ENCODE measurements around the gene PTPRT.
A peak's percentile ranks its signal among the peaks of the same experiment; 100 is the strongest.

PTPRT gene

DNA sequence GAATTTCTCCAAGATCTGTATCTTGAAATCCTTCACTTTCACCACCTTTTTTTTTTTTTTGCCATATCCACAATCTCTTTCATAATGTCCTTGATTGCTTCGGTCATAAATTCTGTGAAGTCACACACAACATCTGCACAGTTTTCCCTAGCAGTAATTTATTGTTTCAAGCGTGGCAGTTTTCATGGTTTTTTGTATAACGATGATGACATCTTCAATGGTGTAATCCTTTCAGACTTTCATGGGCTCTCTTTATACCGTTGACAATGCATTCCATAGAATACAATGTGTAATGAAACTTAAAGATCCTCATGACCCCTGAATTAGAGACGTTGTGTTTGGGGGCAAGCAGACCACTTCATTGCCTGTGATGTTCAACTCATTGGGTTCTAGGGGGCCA lies 693.1 kb downstream of the PTPRT start:
- TF ChIP-seq TAF1 (IDR thresholded peaks at IDR 0.05; ENCODE audit: borderline replicate concordance, low read depth, low read length) (no peak), POLR2AphosphoS5 (IDR thresholded peaks at IDR 0.05; ENCODE audit: low read depth, low read length) (no peak), POLR2A (IDR thresholded peaks at IDR 0.05; ENCODE audit: low read depth, low read length) (no peak)
- FAIRE-seq = no peak
- DNase-seq (ENCODE audit: insufficient read length) = no peak

DNA sequence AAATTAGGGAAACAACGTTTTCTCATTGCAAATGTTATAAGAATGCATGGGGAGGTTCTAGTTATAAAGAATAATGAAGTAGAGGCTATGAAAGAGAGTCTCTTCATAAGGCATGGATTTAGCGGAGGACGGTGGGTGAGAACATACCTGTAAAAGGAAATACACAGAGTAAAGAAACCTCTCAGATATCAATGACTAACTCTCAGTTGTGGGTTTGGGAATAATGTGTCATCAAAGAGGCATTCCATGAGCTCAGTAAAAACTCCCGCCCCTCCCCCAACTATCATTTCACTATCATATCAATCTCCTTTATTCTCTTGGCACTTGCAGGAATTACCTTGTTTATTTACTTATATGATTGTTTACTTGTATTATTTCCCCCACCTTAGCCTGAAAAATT lies 695.4 kb downstream of the PTPRT start:
- no peak for DNase-seq (ENCODE audit: insufficient read length)
- no peak for TF ChIP-seq POLR2A (IDR thresholded peaks at IDR 0.05; ENCODE audit: low read depth, low read length)
- TF ChIP-seq TAF1 (IDR thresholded peaks at IDR 0.05; ENCODE audit: borderline replicate concordance, low read depth, low read length) = no peak
- no peak for TF ChIP-seq POLR2AphosphoS5 (IDR thresholded peaks at IDR 0.05; ENCODE audit: low read depth, low read length)

DNA sequence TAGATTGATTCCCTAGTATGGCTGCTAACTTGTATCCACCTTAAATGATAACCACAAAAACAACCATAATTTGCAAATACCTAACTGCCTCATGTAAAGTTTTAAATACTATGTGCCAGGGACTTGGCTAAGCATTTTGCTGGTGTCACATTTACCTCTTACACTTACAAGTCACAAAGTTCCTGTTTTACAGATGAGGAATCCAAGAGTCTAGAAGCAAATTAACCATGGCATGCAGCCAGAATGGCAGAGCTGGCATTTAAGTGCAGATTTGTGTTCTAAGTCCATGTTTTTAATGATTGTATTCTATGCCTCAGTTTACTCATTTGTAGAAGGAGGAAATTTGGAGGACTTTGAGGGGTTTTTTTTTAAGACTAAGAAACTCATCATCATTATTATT lies 696.7 kb downstream of the PTPRT start:
- FAIRE-seq = no peak
- TF ChIP-seq POLR2AphosphoS5 (IDR thresholded peaks at IDR 0.05; ENCODE audit: low read depth, low read length) = no peak
- TF ChIP-seq POLR2A (IDR thresholded peaks at IDR 0.05; ENCODE audit: low read depth, low read length) = no peak
- no peak for TF ChIP-seq TAF1 (IDR thresholded peaks at IDR 0.05; ENCODE audit: borderline replicate concordance, low read depth, low read length)
- no peak for DNase-seq (ENCODE audit: insufficient read length)

More for the DNA sequence above, 695.4 kb downstream of the PTPRT start:
- FAIRE-seq = no peak

DNA sequence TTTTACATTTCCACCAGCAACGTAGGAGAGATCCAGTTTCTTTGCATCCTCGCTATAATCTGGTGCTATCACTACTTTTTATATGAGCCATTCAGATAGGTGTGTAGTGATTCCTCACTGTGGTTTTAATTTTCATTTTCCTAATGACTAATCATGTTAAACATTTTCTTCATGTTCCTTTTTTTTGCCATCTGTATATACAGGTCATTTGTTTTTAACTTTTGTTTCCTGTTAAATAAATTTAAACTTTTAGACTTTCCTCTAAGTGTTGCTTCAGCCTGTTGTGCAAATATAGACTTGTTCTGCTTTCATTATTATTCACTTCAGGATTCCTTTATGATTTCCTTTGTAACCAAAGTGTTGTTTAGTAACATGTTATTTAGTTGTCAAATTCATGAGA lies 697.4 kb downstream of the PTPRT start:
- TF ChIP-seq TAF1 (IDR thresholded peaks at IDR 0.05; ENCODE audit: borderline replicate concordance, low read depth, low read length) (no peak), POLR2AphosphoS5 (IDR thresholded peaks at IDR 0.05; ENCODE audit: low read depth, low read length) (no peak), POLR2A (IDR thresholded peaks at IDR 0.05; ENCODE audit: low read depth, low read length) (no peak)
- DNase-seq (ENCODE audit: insufficient read length) (no peak), FAIRE-seq (no peak)

DNA sequence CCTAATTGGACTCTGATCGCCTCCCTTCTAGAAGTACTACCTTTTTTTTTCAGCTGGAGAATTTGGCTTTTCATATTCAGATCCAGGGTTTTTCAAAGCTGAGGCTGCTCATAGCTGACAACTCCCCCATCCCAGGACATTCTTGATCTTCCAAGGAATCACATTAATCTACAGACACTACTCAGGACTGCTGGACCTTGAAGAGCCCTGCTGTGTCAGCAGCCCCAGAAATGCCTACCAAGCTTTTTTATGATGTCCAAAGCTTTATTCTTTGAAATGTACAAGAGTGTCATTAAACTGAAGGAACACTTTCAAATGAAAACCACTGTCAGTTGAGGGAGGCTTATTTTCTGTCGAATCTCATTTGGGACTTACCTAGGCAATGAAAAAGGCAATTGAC lies 704.1 kb downstream of the PTPRT start:
- no peak for FAIRE-seq
- no peak for DNase-seq (ENCODE audit: insufficient read length)

DNA sequence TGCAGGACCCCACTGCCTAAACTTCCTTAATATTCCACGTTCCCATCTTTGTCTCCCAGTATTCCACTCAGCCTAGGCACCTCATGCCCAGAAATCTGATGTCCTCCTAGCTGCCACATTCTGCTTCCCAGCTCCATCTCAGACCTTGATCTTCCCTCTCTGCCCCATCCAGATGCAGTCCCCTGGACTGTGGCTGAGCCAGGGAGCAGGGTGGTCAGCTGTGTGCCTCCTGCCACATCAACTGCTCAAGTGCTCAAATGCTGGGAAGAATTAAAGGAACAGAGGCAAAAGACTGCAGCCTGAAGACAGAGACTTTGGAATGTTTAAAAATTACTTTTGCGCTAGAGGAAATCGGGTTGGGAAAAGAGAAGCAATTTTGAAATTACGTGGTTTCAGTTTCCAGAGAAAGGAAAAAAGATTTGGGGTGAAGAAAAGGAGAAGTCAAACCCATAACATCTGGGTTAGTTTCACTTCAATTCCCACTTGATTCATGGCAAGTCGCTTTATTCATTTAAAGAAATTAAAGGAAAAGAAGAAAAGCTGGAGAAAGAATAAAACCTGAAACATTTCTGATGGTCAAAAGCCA lies 704.8 kb downstream of the PTPRT start:
- DNase-seq (ENCODE audit: insufficient read length) (no peak), FAIRE-seq (no peak)
- TF ChIP-seq TAF1 (IDR thresholded peaks at IDR 0.05; ENCODE audit: borderline replicate concordance, low read depth, low read length) (no peak), POLR2AphosphoS5 (IDR thresholded peaks at IDR 0.05; ENCODE audit: low read depth, low read length) (no peak), POLR2A (IDR thresholded peaks at IDR 0.05; ENCODE audit: low read depth, low read length) (no peak)

More for the DNA sequence above, 704.1 kb downstream of the PTPRT start:
- no peak for TF ChIP-seq TAF1 (IDR thresholded peaks at IDR 0.05; ENCODE audit: borderline replicate concordance, low read depth, low read length)
- no peak for TF ChIP-seq POLR2A (IDR thresholded peaks at IDR 0.05; ENCODE audit: low read depth, low read length)
- no peak for TF ChIP-seq POLR2AphosphoS5 (IDR thresholded peaks at IDR 0.05; ENCODE audit: low read depth, low read length)

DNA sequence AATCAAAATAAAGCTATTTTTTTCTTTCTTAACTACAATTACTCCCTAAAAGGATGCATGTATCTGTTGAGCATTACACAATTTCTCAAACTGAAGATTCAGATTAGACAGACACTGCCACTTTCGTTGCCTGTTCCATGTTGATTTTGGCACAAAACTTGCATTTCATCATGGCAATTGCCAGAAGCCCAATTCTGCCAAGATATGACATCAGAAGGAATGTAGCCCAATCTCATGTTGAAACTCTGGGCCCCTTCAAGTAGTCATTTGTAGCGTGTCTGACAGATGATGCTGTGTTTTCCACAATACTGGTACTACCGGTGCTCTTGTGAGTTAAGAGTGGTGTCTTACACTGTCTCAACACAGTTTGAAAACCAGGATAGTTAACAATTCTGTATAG lies 705.4 kb downstream of the PTPRT start:
- no peak for FAIRE-seq
- TF ChIP-seq POLR2A (IDR thresholded peaks at IDR 0.05; ENCODE audit: low read depth, low read length) = no peak
- no peak for TF ChIP-seq POLR2AphosphoS5 (IDR thresholded peaks at IDR 0.05; ENCODE audit: low read depth, low read length)
- TF ChIP-seq TAF1 (IDR thresholded peaks at IDR 0.05; ENCODE audit: borderline replicate concordance, low read depth, low read length) = no peak
- no peak for DNase-seq (ENCODE audit: insufficient read length)

DNA sequence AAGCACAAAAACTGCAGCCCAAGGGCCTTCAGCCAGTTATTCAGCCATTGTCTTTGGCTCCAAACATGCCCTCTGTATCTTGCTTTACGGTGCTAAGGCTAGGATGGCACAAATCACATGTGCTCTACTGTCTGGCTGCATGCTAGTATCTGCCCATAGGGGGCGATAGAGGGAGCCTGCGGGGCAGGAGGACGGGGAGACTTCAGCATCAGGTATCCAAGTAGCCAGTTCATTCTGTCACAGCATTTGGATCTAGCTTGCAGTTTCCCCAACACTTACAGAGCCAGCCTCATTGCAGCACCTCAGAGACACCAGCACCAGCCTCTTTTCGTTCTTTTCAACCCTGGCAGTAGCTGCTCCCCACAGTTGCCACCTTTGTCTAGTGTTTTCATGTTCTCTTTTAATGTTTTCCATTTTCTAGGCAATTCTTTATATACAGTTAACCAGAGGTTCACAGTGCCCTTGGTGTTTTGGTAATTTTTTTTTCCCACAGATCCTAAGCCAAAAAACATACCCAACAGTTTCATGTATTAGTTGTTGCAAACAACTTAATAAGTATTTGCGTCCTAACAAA lies 705.9 kb downstream of the PTPRT start:
- FAIRE-seq = no peak
- DNase-seq (ENCODE audit: insufficient read length) = peak; percentile 1

DNA sequence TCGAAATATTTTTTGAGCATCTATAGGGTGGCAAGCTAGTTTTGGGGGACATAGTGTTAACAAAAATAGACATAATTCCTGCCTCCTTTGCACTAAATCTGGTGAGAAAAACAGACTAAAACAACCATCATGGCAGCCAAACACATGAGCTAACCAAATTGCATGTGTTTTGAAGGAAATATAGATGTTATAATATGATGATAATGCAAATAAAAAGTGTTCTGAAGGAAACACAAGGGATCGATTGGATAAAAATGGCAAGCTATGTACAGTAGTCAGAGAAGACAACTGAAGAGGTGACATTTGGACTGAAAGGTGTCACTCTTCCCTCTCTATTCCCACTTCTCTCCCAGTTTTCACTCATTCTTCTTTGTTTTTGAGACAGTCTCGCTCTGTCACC lies 706.9 kb downstream of the PTPRT start:
- no peak for FAIRE-seq
- TF ChIP-seq TAF1 (IDR thresholded peaks at IDR 0.05; ENCODE audit: borderline replicate concordance, low read depth, low read length) = no peak
- no peak for TF ChIP-seq POLR2AphosphoS5 (IDR thresholded peaks at IDR 0.05; ENCODE audit: low read depth, low read length)
- no peak for TF ChIP-seq POLR2A (IDR thresholded peaks at IDR 0.05; ENCODE audit: low read depth, low read length)
- DNase-seq (ENCODE audit: insufficient read length) = no peak

More for the DNA sequence above, 705.9 kb downstream of the PTPRT start:
- TF ChIP-seq POLR2AphosphoS5 (IDR thresholded peaks at IDR 0.05; ENCODE audit: low read depth, low read length) (no peak), TAF1 (IDR thresholded peaks at IDR 0.05; ENCODE audit: borderline replicate concordance, low read depth, low read length) (no peak), POLR2A (IDR thresholded peaks at IDR 0.05; ENCODE audit: low read depth, low read length) (no peak)

DNA sequence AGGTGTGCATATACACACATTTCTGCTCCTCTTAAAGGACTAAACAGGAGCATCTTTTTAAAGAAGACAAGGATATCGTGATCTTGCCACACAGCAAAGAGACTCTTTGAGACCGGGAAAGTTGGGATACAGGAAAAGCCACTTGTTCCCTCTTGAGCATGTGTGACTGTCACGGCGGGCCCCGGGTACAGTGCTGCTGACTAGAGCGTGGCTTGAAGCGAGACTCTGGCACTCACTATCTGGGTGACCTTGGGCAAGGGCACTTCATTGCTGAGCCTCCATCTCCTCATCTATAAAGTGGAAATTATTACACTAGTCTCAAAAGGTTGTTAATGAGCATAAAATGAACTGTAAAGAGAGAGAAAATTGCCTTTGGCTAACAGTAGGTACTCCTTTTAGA lies 713.9 kb downstream of the PTPRT start:
- TF ChIP-seq POLR2A (IDR thresholded peaks at IDR 0.05; ENCODE audit: low read depth, low read length) = no peak
- TF ChIP-seq TAF1 (IDR thresholded peaks at IDR 0.05; ENCODE audit: borderline replicate concordance, low read depth, low read length) = no peak
- no peak for TF ChIP-seq POLR2AphosphoS5 (IDR thresholded peaks at IDR 0.05; ENCODE audit: low read depth, low read length)
- DNase-seq (ENCODE audit: insufficient read length) (no peak), FAIRE-seq (no peak)

DNA sequence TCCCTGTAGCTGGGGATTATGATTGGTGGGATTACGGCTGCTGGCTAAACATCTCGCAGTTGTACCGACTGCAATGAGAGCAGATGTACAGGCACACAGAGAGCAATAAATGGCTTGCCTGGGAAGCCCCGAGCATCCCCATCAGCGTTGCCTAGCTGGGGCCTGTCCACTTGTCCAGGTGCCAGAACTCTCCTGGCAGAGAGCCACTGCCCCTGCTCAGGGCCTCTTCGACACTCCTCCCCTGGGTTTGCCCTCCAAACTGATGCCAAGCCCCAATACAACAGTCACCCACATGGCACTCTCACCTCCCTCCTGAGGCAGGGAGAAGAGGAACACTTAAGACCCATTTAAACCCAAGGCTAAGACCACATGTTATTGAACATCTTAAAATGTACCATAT lies 715.1 kb downstream of the PTPRT start:
- DNase-seq (ENCODE audit: insufficient read length) (no peak), FAIRE-seq (no peak)
- TF ChIP-seq POLR2AphosphoS5 (IDR thresholded peaks at IDR 0.05; ENCODE audit: low read depth, low read length) = no peak
- no peak for TF ChIP-seq TAF1 (IDR thresholded peaks at IDR 0.05; ENCODE audit: borderline replicate concordance, low read depth, low read length)
- TF ChIP-seq POLR2A (IDR thresholded peaks at IDR 0.05; ENCODE audit: low read depth, low read length) = no peak

DNA sequence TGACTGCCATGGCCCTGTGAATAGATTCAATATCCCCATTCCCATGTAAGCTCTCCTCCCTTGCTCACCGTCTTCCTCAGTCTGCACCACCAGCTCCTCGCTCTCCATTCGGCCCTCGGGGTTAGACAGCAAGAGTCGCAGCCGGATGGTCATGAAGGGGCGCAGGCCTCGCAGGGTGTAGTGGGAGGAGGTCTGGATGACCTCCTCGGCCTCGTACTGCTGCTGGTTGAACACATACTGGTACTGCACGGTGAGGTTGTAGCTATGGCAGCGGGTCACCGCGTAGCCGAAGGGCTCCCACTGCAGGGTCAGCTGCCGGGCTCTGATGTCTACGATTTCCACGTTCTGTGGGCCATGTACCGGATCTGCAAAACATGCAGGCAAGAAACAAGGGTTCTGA lies 717.5 kb downstream of the PTPRT start:
- no peak for TF ChIP-seq POLR2A (IDR thresholded peaks at IDR 0.05; ENCODE audit: low read depth, low read length)
- TF ChIP-seq POLR2AphosphoS5 (IDR thresholded peaks at IDR 0.05; ENCODE audit: low read depth, low read length) = no peak
- no peak for TF ChIP-seq TAF1 (IDR thresholded peaks at IDR 0.05; ENCODE audit: borderline replicate concordance, low read depth, low read length)
- FAIRE-seq (no peak), DNase-seq (ENCODE audit: insufficient read length) (no peak)

All from GM12892 (cell line).